IMR-90 (cell line): Measurements from ENCODE around the gene OSMR. TPM values are rescaled to one million over a fixed set of nuclear protein-coding genes. Genes with fewer than 3 reads are reported as not detected.

ENCODE experiments used
- ATAC-seq: fragments of 200-7000 bp; cut with Tn5 transposase; 2 replicates; pipeline ENCODE4 v1.9.1; 2020; ENCODE audit warnings: low read depth, mild to moderate bottlenecking, moderate library complexity
- BruUV-seq: library from RNA; stranded (reverse); fragments of 400-500 nt; replicated peaks from 2 replicates; lab custom pipeline; 2021; lab: Mats Ljungman, UMichigan
- CTCF ChIA-PET: fragments of 300-600 bp; formaldehyde crosslinking; extraction: SDS; loops from one replicate; lab custom pipeline; 2021; ENCODE audit warnings: antibody characterized with exemption; lab: Yijun Ruan, JAX
- POLR2A ChIA-PET: fragments of 300-600 bp; sonication (Branson Sonifier 250); formaldehyde crosslinking; loops from one replicate; lab custom pipeline; 2022; ENCODE audit warnings: antibody characterized with exemption; ENCODE audit not compliant: unreplicated experiment; lab: Charles Lee
- DNase-seq: peaks from one replicate; pipeline ENCODE4 v3.0.0; 2013
- H2AFZ ChIP-seq: replicated peaks from 2 replicates; pipeline ENCODE3; 2013; ENCODE audit warnings: low read length, mild to moderate bottlenecking; ENCODE audit not compliant: poor library complexity
- H2AK5ac ChIP-seq: 2 replicates; pipeline ENCODE4 v1.6.1; 2013; ENCODE audit warnings: low read depth, low read length, inconsistent platforms
- H2AK9ac ChIP-seq: replicated peaks from 2 replicates; pipeline ENCODE3; 2013; ENCODE audit warnings: mild to moderate bottlenecking, low read depth, low read length, moderate library complexity; ENCODE audit not compliant: poor library complexity
- H2BK120ac ChIP-seq: 2 replicates; pipeline ENCODE4 v1.6.1; 2013; ENCODE audit warnings: low read depth, low read length, inconsistent platforms
- H2BK15ac ChIP-seq: 3 replicates; pipeline ENCODE4 v1.6.1; 2013; ENCODE audit warnings: low read depth, low read length, inconsistent platforms
- H2BK20ac ChIP-seq: 2 replicates; pipeline ENCODE4 v1.6.1; 2013; ENCODE audit warnings: low read depth, mild to moderate bottlenecking, inconsistent platforms, low read length, moderate library complexity
- H2BK5ac ChIP-seq: 2 replicates; pipeline ENCODE4 v1.6.1; 2013; ENCODE audit warnings: mild to moderate bottlenecking, low read depth, low read length, inconsistent platforms; ENCODE audit not compliant: poor library complexity, severe bottlenecking
- H3K14ac ChIP-seq: replicated peaks from 2 replicates; pipeline ENCODE4 v1.6.1; 2013; ENCODE audit warnings: low read depth, low read length, inconsistent platforms
- H3K18ac ChIP-seq: 2 replicates; pipeline ENCODE4 v1.6.1; 2013; ENCODE audit warnings: low read depth, low read length, control low read depth
- H3K23ac ChIP-seq: 2 replicates; pipeline ENCODE4 v1.6.1; 2013; ENCODE audit warnings: low read depth, low read length, inconsistent platforms
- H3K27ac ChIP-seq: 2 replicates; pipeline ENCODE4 v1.5.1; 2013; ENCODE audit warnings: mild to moderate bottlenecking, control low read depth, low read length; ENCODE audit not compliant: insufficient read depth
- H3K27me3 ChIP-seq: 2 replicates; pipeline ENCODE4 v1.6.1; 2013; ENCODE audit warnings: low read length; ENCODE audit not compliant: control insufficient read depth, insufficient read depth
- H3K36me3 ChIP-seq: 2 replicates; pipeline ENCODE4 v1.6.1; 2013; ENCODE audit warnings: low read length, mixed read lengths; ENCODE audit not compliant: control insufficient read depth, insufficient read depth
- H3K4ac ChIP-seq: 2 replicates; pipeline ENCODE4 v1.6.1; 2013; ENCODE audit warnings: low read depth, low read length, inconsistent platforms
- H3K4me1 ChIP-seq: 2 replicates; pipeline ENCODE4 v1.6.1; 2013; ENCODE audit warnings: low read length, mixed read lengths; ENCODE audit not compliant: control insufficient read depth, insufficient read depth
- H3K4me2 ChIP-seq: 2 replicates; pipeline ENCODE4 v1.6.1; 2013; ENCODE audit warnings: low read depth, mild to moderate bottlenecking, control low read depth, low read length, moderate library complexity
- H3K4me3 ChIP-seq: 2 replicates; pipeline ENCODE4 v1.5.1; 2013; ENCODE audit warnings: low read depth, mild to moderate bottlenecking, control low read depth, low read length, moderate library complexity; ENCODE audit not compliant: insufficient read depth
- H3K56ac ChIP-seq: 2 replicates; pipeline ENCODE4 v1.6.1; 2013; ENCODE audit warnings: low read length, inconsistent platforms; ENCODE audit not compliant: insufficient read depth; ENCODE audit errors: extremely low read depth
- H3K79me1 ChIP-seq, 2 experiments: 2 replicates each; pipeline ENCODE4 v1.6.1; 2013; ENCODE audit warnings: low read length in 2 of 2, inconsistent platforms in 1 of 2, low read depth in 1 of 2
- H3K9ac ChIP-seq: 2 replicates; pipeline ENCODE4 v1.6.1; 2013; ENCODE audit warnings: low read depth, low read length, control low read depth
- H3K9me1 ChIP-seq: 2 replicates; pipeline ENCODE4 v1.6.1; 2013; ENCODE audit warnings: low read length, inconsistent platforms; ENCODE audit not compliant: insufficient read depth
- H3K9me3 ChIP-seq: 2 replicates; pipeline ENCODE4 v1.6.1; 2013; ENCODE audit warnings: low read length; ENCODE audit not compliant: control insufficient read depth, insufficient read depth
- H4K20me1 ChIP-seq: 2 replicates; pipeline ENCODE4 v1.6.1; 2013; ENCODE audit warnings: low read length, inconsistent platforms; ENCODE audit not compliant: insufficient read depth
- H4K5ac ChIP-seq: 2 replicates; pipeline ENCODE4 v1.6.1; 2013; ENCODE audit warnings: mild to moderate bottlenecking, low read depth, low read length, control low read depth
- H4K8ac ChIP-seq, 2 experiments: 2 replicates each; pipeline ENCODE4 v1.6.1; 2013; ENCODE audit warnings: low read depth in 2 of 2, low read length in 2 of 2, control low read depth in 1 of 2, inconsistent platforms in 1 of 2
- H4K91ac ChIP-seq: 2 replicates; pipeline ENCODE4 v1.6.1; 2013; ENCODE audit warnings: low read depth, low read length, inconsistent platforms; ENCODE audit not compliant: insufficient read depth
- BHLHE40 ChIP-seq: fragments of 150-350 bp; IDR thresholded peaks from 2 replicates; pipeline ENCODE4 v1.6.1; 2016; ENCODE audit warnings: mild to moderate bottlenecking, low read depth, low read length
- CEBPB ChIP-seq: IDR thresholded peaks from 2 replicates; pipeline ENCODE4 v1.6.1; 2012; ENCODE audit warnings: low read depth, low read length, improper control_type of control experiment
- CHD1 ChIP-seq: IDR thresholded peaks from 2 replicates; pipeline ENCODE4 v1.6.1; 2012; ENCODE audit warnings: low read depth, low read length, improper control_type of control experiment
- CTCF ChIP-seq: conservative IDR thresholded peaks from 2 replicates; pipeline ENCODE4 v1.5.1; 2012; ENCODE audit warnings: mild to moderate bottlenecking, low read depth, low read length, improper control_type of control experiment
- ELK1 ChIP-seq: fragments of 150-350 bp; IDR thresholded peaks from 2 replicates; pipeline ENCODE4 v1.6.1; 2016; ENCODE audit warnings: low read depth, mild to moderate bottlenecking, low read length, moderate library complexity, borderline replicate concordance
- FOS ChIP-seq: fragments of 150-350 bp; IDR thresholded peaks from 2 replicates; pipeline ENCODE4 v1.6.1; 2016; ENCODE audit warnings: low read depth, low read length
- MAFK ChIP-seq: IDR thresholded peaks from 2 replicates; pipeline ENCODE4 v1.6.1; 2012; ENCODE audit warnings: low read depth, low read length, improper control_type of control experiment
- MAZ ChIP-seq: IDR thresholded peaks from 2 replicates; pipeline ENCODE4 v1.6.1; 2012; ENCODE audit warnings: low read depth, mild to moderate bottlenecking, low read length, improper control_type of control experiment, moderate library complexity, borderline replicate concordance
- MXI1 ChIP-seq: IDR thresholded peaks from 2 replicates; pipeline ENCODE4 v1.6.1; 2012; ENCODE audit warnings: low read depth, mild to moderate bottlenecking, low read length, moderate library complexity, borderline replicate concordance
- NFE2L2 ChIP-seq: fragments of 150-350 bp; IDR thresholded peaks from 2 replicates; pipeline ENCODE4 v1.6.1; 2016; ENCODE audit warnings: low read depth, mild to moderate bottlenecking, low read length
- POLR2A ChIP-seq: IDR thresholded peaks from 2 replicates; pipeline ENCODE4 v1.6.1; 2012; ENCODE audit warnings: mild to moderate bottlenecking, low read depth, low read length
- RAD21 ChIP-seq: IDR thresholded peaks from 2 replicates; pipeline ENCODE4 v1.6.1; 2012; ENCODE audit warnings: low read length, improper control_type of control experiment
- RCOR1 ChIP-seq: IDR thresholded peaks from 2 replicates; pipeline ENCODE4 v1.6.1; 2012; ENCODE audit warnings: mild to moderate bottlenecking, low read length, improper control_type of control experiment; ENCODE audit not compliant: insufficient replicate concordance
- RFX5 ChIP-seq: IDR thresholded peaks from 2 replicates; pipeline ENCODE4 v1.8.0; 2012; ENCODE audit warnings: low read depth, mild to moderate bottlenecking, low read length, moderate library complexity
- SMC3 ChIP-seq: fragments of 150-350 bp; IDR thresholded peaks from 2 replicates; pipeline ENCODE4 v1.6.1; 2016; ENCODE audit warnings: low read depth, mild to moderate bottlenecking, antibody characterized with exemption, low read length, moderate library complexity
- USF2 ChIP-seq: fragments of 150-350 bp; IDR thresholded peaks from 2 replicates; pipeline ENCODE4 v1.6.1; 2017; ENCODE audit warnings: mild to moderate bottlenecking, antibody characterized with exemption, low read length, low read depth
- WGBS, 2 experiments: methylation state at CpG; one replicate each; pipeline versions ENCODE4 v1.1.5 to v1.1.7; 2013; ENCODE audit warnings: missing lambda C conversion rate in 2 of 2; ENCODE audit not compliant: insufficient read length in 1 of 2; ENCODE audit errors: extremely low coverage in 2 of 2; 5-methylcytosine and 5-hydroxymethylcytosine counted together
- dilution Hi-C: fragments of 300-500 bp; cut with HindIII; formaldehyde crosslinking; loops from one replicate; pipeline ENCODE4 v1.14.3; 2018; ENCODE audit warnings: low sequenced_read_pairs; ENCODE audit not compliant: unreplicated experiment
- in situ Hi-C: fragments of 300-500 bp; cut with MboI; formaldehyde crosslinking; loops from 3 replicates; pipeline ENCODE4 v1.14.3; 2019; ENCODE audit warnings: low sequenced_read_pairs, inconsistent platforms, mixed read lengths
- intact Hi-C: fragments of 100-400 bp; cut with micrococcal nuclease; formaldehyde crosslinking; loops from 2 replicates; pipeline ENCODE4 v1.10.0; 2022
- polyA plus RNA-seq, 3 experiments: library from polyadenylated mRNA; depleted of rRNA; stranded (reverse); fragments of >200 nt; gene quantifications; 2 replicates each; pipeline ENCODE4 v1.2.3, GENCODE V29; 2012; ENCODE audit warnings: low replicate concordance in 1 of 3
- total RNA-seq: library from RNA; depleted of rRNA; stranded (reverse); fragments of >200 nt; gene quantifications from 2 replicates; pipeline ENCODE4 v1.2.3, GENCODE V29; 2012

OSMR gene
- total and polyA plus RNA-seq, 2 of the 4 experiments (the other 2 are of a cell fraction) = 41.6 to 48.7 TPM

GRCh38 chr5:38913714-38914113 lies 67.9 kb downstream of the OSMR start:
- ChIA-PET CTCF (no interaction called here), POLR2A (no interaction called here)
- intact Hi-C loops = no loop called here
- Histone ChIP-seq H3K4me3 (no peak overlapping the region), H3K36me3 (peaks cover 23% of the 10 kb centered on the region), H3K27me3 (no peaks in the 10 kb centered on the region), H3K27ac (no peak overlapping the region), H4K5ac (no peak overlapping the region), H3K23ac (no peak overlapping the region), H3K4me1 (no peaks in the 10 kb centered on the region), H3K14ac (no peak overlapping the region), H4K8ac (no peak overlapping the region), H3K18ac (no peak overlapping the region), H3K9me1 (no peaks in the 10 kb centered on the region), H3K56ac (no peak overlapping the region), H4K20me1 (no peaks in the 10 kb centered on the region), H3K9ac (no peak overlapping the region), H4K91ac (no peak overlapping the region), H3K4me2 (no peak overlapping the region), H3K79me1 (peaks cover 7 to 8% of the 10 kb centered on the region in 2 experiments), H2AFZ (no peak overlapping the region), H2BK20ac (no peak overlapping the region), H2AK9ac (no peak overlapping the region), H2AK5ac (no peak overlapping the region), H2BK15ac (no peak overlapping the region), H3K4ac (no peak overlapping the region), H2BK120ac (no peak overlapping the region), H3K9me3 (peaks cover 4% of the 10 kb centered on the region), H2BK5ac (no peak overlapping the region)
- DNase-seq (no peak), ATAC-seq (no peak; the same call in 1 of the 2 replicates)
- no CpG with 5 or more reads among the region's 2 CpGs for WGBS, 2 experiments
- dilution Hi-C loops = no loop called here
- in situ Hi-C loops = no loop called here
- BruUV-seq = no TSS peak
- no peak for TF ChIP-seq RCOR1
- TF ChIP-seq MAZ = no peak
- no peak for TF ChIP-seq CHD1
- TF ChIP-seq POLR2A = no peak
- TF ChIP-seq MAFK = no peak
- no peak for TF ChIP-seq MXI1
- no peak for TF ChIP-seq CEBPB
- TF ChIP-seq BHLHE40 = no peak
- TF ChIP-seq RFX5 = no peak
- no peak for TF ChIP-seq RAD21
- TF ChIP-seq CTCF = no peak
- TF ChIP-seq NFE2L2 = no peak
- TF ChIP-seq SMC3 = no peak
- TF ChIP-seq ELK1 = no peak
- no peak for TF ChIP-seq USF2
- no peak for TF ChIP-seq FOS
